B cell (primary cell): ENCODE data around the gene ELMOD3. TPM values are rescaled to one million over a fixed set of nuclear protein-coding genes. Genes with fewer than 3 reads are reported as not detected.

Experiments used
- ATAC-seq: fragments of 200-7000 bp; cut with Tn5 transposase; one replicate; pipeline ENCODE4 v1.10.0; 2021; ENCODE audit warnings: low read depth, mild to moderate bottlenecking, moderate number of reproducible peaks, moderate library complexity
- CTCF ChIA-PET: fragments of 350-600 bp; sonication (Branson Sonifier 250); formaldehyde crosslinking; loops from one replicate; lab custom pipeline; 2021; ENCODE audit warnings: antibody characterized with exemption, inconsistent platforms; lab: Charles Lee
- POLR2A ChIA-PET: fragments of 350-600 bp; sonication (Branson Sonifier 250); formaldehyde crosslinking; loops from one replicate; lab custom pipeline; 2021; ENCODE audit warnings: antibody characterized with exemption; lab: Charles Lee
- DNase-seq: peaks from one replicate; pipeline ENCODE4 v3.0.0; 2013
- H2AFZ ChIP-seq: 2 replicates; pipeline ENCODE4 v1.6.1; 2012; ENCODE audit warnings: mild to moderate bottlenecking, low read depth, low read length; ENCODE audit not compliant: insufficient read depth, poor library complexity, severe bottlenecking
- H3K27ac ChIP-seq, 2 donors: 1 replicate in 1 of 2; 2 replicates in 1 of 2; pipeline ENCODE4 v1.5.1; 2012 to 2013; ENCODE audit warnings: low read length in 2 of 2, mild to moderate bottlenecking in 2 of 2, moderate library complexity in 1 of 2
- H3K27me3 ChIP-seq, 4 experiments: fragments of 200-600 bp in 1 of 4; sonication (generic) in 1 of 4; replicated peaks in 1 of 4; 1 replicate in 2 of 4; 2 replicates in 2 of 4; pipeline versions ENCODE4 v1.6.1 to v1.7.0; 2013 to 2016; ENCODE audit warnings: low read length in 3 of 4, mild to moderate bottlenecking in 2 of 4, mixed read lengths in 1 of 4, moderate library complexity in 1 of 4; ENCODE audit not compliant: insufficient read depth in 4 of 4, control insufficient read depth in 3 of 4; ENCODE audit errors: control extremely low read depth in 1 of 4
- H3K36me3 ChIP-seq, 2 experiments: replicated peaks in 1 of 2; 1 replicate in 1 of 2; 2 replicates in 1 of 2; pipeline versions ENCODE4 v1.6.1 to v1.7.1; 2013; ENCODE audit warnings: low read length in 1 of 2; ENCODE audit not compliant: insufficient read depth in 2 of 2, control insufficient read depth in 1 of 2; ENCODE audit errors: control extremely low read depth in 1 of 2, extremely low read depth in 1 of 2
- H3K4me1 ChIP-seq, 2 donors: fragments of 200-600 bp in 1 of 2; sonication (generic) in 1 of 2; 1 replicate in 1 of 2; 2 replicates in 1 of 2; pipeline versions ENCODE4 v1.5.1 to v1.6.1; 2013 to 2017; ENCODE audit warnings: low read length in 2 of 2; ENCODE audit not compliant: control insufficient read depth in 2 of 2, insufficient read depth in 2 of 2
- H3K4me2 ChIP-seq: replicated peaks from 2 replicates; pipeline ENCODE3; 2012; ENCODE audit warnings: mild to moderate bottlenecking, low read depth, low read length; ENCODE audit not compliant: poor library complexity, severe bottlenecking
- H3K4me3 ChIP-seq, 5 experiments: fragments of 200-600 bp in 1 of 5; sonication (generic) in 1 of 5; 1 replicate in 3 of 5; 2 replicates in 2 of 5; pipeline versions ENCODE4 v1.5.1 to v1.7.0; 2011 to 2016; ENCODE audit warnings: low read length in 4 of 5, mild to moderate bottlenecking in 4 of 5, low read depth in 2 of 5, control low read depth in 1 of 5, moderate library complexity in 1 of 5; ENCODE audit not compliant: insufficient read depth in 1 of 5; ENCODE audit errors: control extremely low read depth in 1 of 5, extremely low read depth in 1 of 5
- H3K79me2 ChIP-seq: fragments of 200-600 bp; sonication (generic); one replicate; pipeline ENCODE4 v1.6.0; 2016; ENCODE audit warnings: low read length; ENCODE audit not compliant: control insufficient read depth, insufficient read depth
- H3K9ac ChIP-seq: fragments of 200-600 bp; sonication (generic); 2 replicates; pipeline ENCODE4 v1.6.1; 2017; ENCODE audit warnings: mild to moderate bottlenecking, low read length, moderate library complexity
- H3K9me3 ChIP-seq, 3 donors: one replicate each; pipeline versions ENCODE4 v1.6.1 to v1.7.1; 2013; ENCODE audit warnings: low read length in 2 of 3; ENCODE audit not compliant: control insufficient read depth in 2 of 3, insufficient read depth in 1 of 3; ENCODE audit errors: control extremely low read depth in 1 of 3
- H4K20me1 ChIP-seq: 2 replicates; pipeline ENCODE4 v1.6.0; 2012; ENCODE audit warnings: mild to moderate bottlenecking, low read length; ENCODE audit not compliant: insufficient read depth, control insufficient read depth, poor library complexity, severe bottlenecking
- H3K27ac Mint-ChIP-seq: one replicate; pipeline ENCODE4 v1.8.0; 2021; ENCODE audit warnings: mixed read lengths
- H3K27me3 Mint-ChIP-seq: one replicate; pipeline ENCODE4 v1.8.0; 2021; ENCODE audit warnings: mixed read lengths
- H3K4me1 Mint-ChIP-seq: one replicate; pipeline ENCODE4 v1.8.0; 2021; ENCODE audit warnings: mixed read lengths
- H3K4me3 Mint-ChIP-seq: one replicate; pipeline ENCODE4 v1.8.0; 2021; ENCODE audit warnings: mixed read lengths
- H3K9me3 Mint-ChIP-seq: one replicate; pipeline ENCODE4 v1.8.0; 2022; ENCODE audit warnings: mixed read lengths; ENCODE audit not compliant: insufficient read depth
- EZH2 ChIP-seq: IDR thresholded peaks from 2 replicates; pipeline ENCODE4 v1.6.1; 2012; ENCODE audit warnings: borderline replicate concordance, low read depth, mild to moderate bottlenecking, moderate library complexity, low read length; ENCODE audit not compliant: insufficient read depth, poor library complexity, severe bottlenecking
- WGBS: methylation state at CpG from one replicate; pipeline ENCODE4 v1.1.5; 2013; ENCODE audit warnings: missing lambda C conversion rate; ENCODE audit not compliant: insufficient coverage; 5-methylcytosine and 5-hydroxymethylcytosine counted together
- intact Hi-C: fragments of 100-400 bp; cut with micrococcal nuclease; formaldehyde crosslinking; loops from one replicate; pipeline ENCODE4 v1.10.0; 2022
- polyA plus RNA-seq: library from polyadenylated mRNA; depleted of rRNA; stranded (reverse); fragments of >200 nt; gene quantifications from 2 replicates; pipeline ENCODE4 v1.2.3, GENCODE V29; 2012
- total RNA-seq, 2 donors: library from RNA; stranded (reverse); fragments of 120-200 nt in 1 of 2; gene quantifications; 1 replicate in 1 of 2; 2 replicates in 1 of 2; pipeline versions ENCODE4 v1.2.3 to v1.2.4, GENCODE V29; 2013 to 2022
- TF ChIP-seq, protein P1 (sequence below): fragments of 200-600 bp; IDR thresholded peaks from one replicate; pipeline ENCODE4 v1.8.0; 2022; ENCODE audit warnings: antibody characterized with exemption, mild to moderate bottlenecking

ELMOD3 gene
- total and polyA plus RNA-seq, 2 donors (not counting 1 experiment from before 2014, with no cell fraction given), result 34.3 to 57.6 TPM

DNA sequence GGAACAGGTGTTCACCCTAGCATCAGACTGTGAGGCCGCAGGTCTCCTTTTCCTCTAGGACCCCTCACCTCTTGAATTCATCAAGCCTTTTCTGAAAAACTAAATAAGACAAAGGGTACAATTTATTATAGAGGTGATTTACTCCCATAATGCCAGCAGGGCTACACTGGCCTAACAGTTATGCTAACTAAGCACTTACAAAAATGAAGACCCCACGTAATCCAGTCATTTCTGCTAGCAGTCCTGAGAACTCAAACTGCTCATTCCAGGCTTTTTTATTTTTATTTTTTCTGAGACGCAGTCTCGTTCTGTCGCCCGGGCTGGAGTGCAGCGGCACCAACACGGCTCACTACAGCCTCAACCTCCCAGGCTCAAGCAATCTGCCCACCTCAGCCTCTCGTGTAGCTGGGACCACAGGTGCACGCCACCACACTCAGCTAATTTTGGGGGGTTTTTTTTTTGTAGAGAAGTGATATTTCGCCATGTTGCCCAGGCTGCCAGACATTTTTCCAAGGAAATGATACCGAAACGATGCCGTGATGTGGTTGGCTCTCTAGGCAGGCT, 41.4 kb downstream of the ELMOD3 start:
- ChIA-PET POLR2A (no interaction called here), CTCF (interaction anchor here (1.3 kb wide), 1 partner anchor 12 kb away, joined by 3 read pairs; no protein-coding TSS in a partner anchor)
- intact Hi-C loops, result no loop called here
- peaks cover 24% of the 10 kb centered on the region in 2 donors for H3K4me1 ChIP-seq
- H3K4me3 Mint-ChIP-seq, result no peak overlapping the region
- H3K27ac ChIP-seq, result no peak overlapping the region
- no peak for ATAC-seq
- H3K9ac ChIP-seq, result no peak overlapping the region
- H3K27ac Mint-ChIP-seq, result peak overlapping the region; percentile 72
- no peak for TF ChIP-seq EZH2
- TF ChIP-seq, protein P1, sequence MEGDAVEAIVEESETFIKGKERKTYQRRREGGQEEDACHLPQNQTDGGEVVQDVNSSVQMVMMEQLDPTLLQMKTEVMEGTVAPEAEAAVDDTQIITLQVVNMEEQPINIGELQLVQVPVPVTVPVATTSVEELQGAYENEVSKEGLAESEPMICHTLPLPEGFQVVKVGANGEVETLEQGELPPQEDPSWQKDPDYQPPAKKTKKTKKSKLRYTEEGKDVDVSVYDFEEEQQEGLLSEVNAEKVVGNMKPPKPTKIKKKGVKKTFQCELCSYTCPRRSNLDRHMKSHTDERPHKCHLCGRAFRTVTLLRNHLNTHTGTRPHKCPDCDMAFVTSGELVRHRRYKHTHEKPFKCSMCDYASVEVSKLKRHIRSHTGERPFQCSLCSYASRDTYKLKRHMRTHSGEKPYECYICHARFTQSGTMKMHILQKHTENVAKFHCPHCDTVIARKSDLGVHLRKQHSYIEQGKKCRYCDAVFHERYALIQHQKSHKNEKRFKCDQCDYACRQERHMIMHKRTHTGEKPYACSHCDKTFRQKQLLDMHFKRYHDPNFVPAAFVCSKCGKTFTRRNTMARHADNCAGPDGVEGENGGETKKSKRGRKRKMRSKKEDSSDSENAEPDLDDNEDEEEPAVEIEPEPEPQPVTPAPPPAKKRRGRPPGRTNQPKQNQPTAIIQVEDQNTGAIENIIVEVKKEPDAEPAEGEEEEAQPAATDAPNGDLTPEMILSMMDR, result no peak
- H4K20me1 ChIP-seq, result no peaks in the 10 kb centered on the region
- H3K79me2 ChIP-seq, result no peaks in the 10 kb centered on the region
- WGBS, result 93% methylated on average over 5 of the region's 14 CpGs
- no peaks in the 10 kb centered on the region for H3K9me3 ChIP-seq
- no peak overlapping the region for H2AFZ ChIP-seq
- no peaks in the 10 kb centered on the region for H3K27me3 Mint-ChIP-seq
- no peak overlapping the region for H3K4me2 ChIP-seq
- peaks cover 31% of the 10 kb centered on the region for H3K4me1 Mint-ChIP-seq
- no peak for DNase-seq
- no peaks in the 10 kb centered on the region for H3K27me3 ChIP-seq
- H3K36me3 ChIP-seq, result peaks cover 3 to 73% of the 10 kb centered on the region in 2 experiments
- H3K9me3 Mint-ChIP-seq, result no peaks in the 10 kb centered on the region
- no peak overlapping the region for H3K4me3 ChIP-seq
